NT2/D1 (cell line): ENCODE measurements around the gene TSNAXIP1.

Experiments
- SUZ12 ChIP-seq: IDR thresholded peaks from 2 replicates; pipeline ENCODE4 v1.6.1; 2011; ENCODE audit not compliant: insufficient read length, insufficient read depth; ENCODE audit errors: extremely low read depth
- YY1 ChIP-seq: IDR thresholded peaks from 2 replicates; pipeline ENCODE4 v1.6.1; 2011; ENCODE audit not compliant: insufficient read length, insufficient read depth

DNA sequence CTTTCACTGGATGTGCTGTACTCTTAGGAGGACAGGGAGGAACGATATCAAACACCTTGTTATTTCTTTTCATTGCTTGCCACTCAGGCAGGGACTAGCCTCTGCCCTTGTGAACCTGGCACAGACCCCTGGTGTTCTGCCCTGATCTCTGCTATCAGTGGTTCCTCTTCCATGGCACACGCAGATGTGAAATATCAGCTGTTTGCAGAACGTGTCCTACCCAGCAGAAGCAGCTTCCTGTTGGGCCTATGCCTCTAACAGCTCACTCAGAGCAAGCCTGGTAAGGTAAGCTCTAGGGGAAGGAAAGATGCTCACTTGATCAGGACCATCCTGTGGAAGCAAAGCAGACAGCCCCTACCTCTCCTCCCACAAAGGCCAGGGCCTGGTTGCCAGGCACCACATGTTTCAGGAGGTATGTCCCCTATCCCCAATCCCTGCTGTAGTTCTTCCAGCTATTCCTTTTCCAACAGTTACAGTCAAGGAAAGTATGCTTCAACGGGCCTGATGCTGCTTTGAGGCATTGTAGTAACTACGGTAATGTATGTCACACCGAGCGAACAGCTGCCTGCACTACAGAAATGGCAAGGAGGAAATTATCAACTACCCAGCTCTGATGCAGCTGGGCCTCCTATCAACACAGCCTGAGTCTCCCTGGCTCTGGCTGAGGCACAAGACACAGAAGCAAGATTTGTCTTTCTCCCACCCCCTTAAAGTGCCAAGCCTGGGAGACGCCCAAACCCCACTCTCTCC lies 46.3 kb upstream of the TSNAXIP1 start:
- no peak for TF ChIP-seq SUZ12
- no peak for TF ChIP-seq YY1
